Measurements from ENCODE around the gene SHB. TPM values are rescaled to one million over a fixed set of nuclear protein-coding genes. Genes with fewer than 3 reads are reported as not detected.

Gene SHB
- total RNA-seq, 4 donors from 2014 or later: 27.6 to 42.6 (median 34.5) TPM

DNA sequence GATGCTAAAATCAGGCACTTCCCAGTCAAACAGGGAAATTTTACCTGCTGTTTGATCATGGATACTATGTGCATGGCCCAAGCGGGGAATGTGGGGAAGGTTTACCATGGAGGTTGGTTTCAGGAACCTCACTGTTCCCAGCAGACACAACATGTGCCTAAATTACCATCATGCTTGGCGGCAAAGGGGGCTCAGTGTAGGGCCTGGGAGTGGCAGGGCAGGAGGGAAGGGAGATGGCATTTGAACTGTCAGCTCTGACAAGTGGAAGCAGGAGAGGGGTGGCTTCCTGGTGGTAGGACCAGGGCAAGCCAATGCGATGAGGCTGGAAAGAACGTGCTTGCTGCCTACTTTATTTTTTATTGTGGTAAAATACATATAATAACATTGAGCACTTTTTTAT, 93.4 kb downstream of the SHB start:
- intact Hi-C loops (cut with DNase I; ENCODE audit: low total_unique reads): no loop called here
- 96 to 98% methylated on average over 4 of the region's 4 CpGs for WGBS, 2 donors
- DNase-seq (ENCODE audit: low spot score in 2 of 2): no peak
- no peak overlapping the region for H3K4me3 ChIP-seq (ENCODE audit: low read depth, poor library complexity, severe bottlenecking)
- TF ChIP-seq POLR2A (IDR thresholded peaks at IDR 0.05): no peak
- TF ChIP-seq, protein P1, sequence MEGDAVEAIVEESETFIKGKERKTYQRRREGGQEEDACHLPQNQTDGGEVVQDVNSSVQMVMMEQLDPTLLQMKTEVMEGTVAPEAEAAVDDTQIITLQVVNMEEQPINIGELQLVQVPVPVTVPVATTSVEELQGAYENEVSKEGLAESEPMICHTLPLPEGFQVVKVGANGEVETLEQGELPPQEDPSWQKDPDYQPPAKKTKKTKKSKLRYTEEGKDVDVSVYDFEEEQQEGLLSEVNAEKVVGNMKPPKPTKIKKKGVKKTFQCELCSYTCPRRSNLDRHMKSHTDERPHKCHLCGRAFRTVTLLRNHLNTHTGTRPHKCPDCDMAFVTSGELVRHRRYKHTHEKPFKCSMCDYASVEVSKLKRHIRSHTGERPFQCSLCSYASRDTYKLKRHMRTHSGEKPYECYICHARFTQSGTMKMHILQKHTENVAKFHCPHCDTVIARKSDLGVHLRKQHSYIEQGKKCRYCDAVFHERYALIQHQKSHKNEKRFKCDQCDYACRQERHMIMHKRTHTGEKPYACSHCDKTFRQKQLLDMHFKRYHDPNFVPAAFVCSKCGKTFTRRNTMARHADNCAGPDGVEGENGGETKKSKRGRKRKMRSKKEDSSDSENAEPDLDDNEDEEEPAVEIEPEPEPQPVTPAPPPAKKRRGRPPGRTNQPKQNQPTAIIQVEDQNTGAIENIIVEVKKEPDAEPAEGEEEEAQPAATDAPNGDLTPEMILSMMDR (IDR thresholded peaks at IDR 0.05): no peak

DNA sequence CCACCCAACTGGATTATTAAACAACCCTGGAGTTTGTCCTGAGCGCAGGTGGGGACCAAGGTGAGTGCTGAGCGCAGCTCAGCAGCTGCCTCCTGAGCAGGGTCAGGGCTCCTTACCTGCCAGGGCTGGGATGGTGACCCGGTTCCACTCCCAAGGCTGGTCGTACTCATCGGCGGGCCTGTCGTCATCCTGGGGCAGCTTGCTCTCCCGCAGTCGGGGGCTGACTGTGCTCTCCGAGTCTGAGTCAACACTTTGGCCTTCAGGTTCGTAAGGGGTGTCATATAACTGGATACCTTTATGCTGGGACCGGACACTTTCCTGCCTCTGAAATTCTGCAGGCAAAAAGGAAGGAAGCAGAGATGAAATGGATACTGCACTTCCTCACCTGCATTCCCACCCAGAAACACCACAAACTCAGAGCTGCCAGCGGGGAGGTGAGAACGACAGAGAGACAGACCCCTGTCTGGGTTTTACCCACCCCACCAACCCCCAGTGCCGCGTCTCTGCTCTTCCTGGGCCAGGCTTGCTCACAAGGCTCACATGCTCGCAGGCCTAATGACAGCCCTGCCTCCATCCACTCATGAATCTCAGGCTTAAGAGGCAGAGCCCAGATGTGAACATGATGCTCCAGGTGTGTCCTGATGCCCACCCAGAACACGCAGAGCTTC, 94.4 kb downstream of the SHB start:
- WGBS, 2 donors: 89 to 90% methylated on average over 18 of the region's 18 CpGs
- TF ChIP-seq, protein P1 (IDR thresholded peaks at IDR 0.05): no peak
- no peak for TF ChIP-seq POLR2A (IDR thresholded peaks at IDR 0.05)
- intact Hi-C loops (cut with DNase I; ENCODE audit: low total_unique reads): no loop called here
- no peak overlapping the region for H3K4me3 ChIP-seq (ENCODE audit: low read depth, poor library complexity, severe bottlenecking)
- no peak for DNase-seq (ENCODE audit: low spot score in 2 of 2)

DNA sequence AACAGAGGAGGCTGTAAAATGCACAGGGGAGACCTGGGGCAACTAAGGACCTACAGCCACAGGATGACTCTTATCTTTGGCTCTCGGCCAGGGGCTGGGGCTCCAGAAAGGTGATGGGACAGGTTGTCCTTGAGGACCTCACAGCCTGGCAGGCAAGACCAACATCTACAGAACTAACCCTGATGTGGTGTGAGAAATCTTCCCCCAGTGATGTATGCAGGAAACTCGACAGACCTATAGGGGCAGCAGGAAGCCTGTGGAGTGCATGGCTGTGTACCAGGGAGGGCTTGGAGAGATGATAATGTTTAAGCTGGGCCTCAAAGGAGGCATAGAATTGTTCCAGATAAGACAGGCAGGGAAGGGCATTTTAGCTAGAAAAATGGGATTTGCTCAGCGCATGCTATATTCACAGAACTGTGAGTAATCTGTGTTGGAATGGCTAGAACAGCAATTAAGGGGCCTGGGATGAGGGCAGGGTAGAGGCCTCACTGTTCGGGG, 96.6 kb downstream of the SHB start:
- DNase-seq (ENCODE audit: low spot score in 2 of 2): no peak
- no peak overlapping the region for H3K4me3 ChIP-seq (ENCODE audit: low read depth, poor library complexity, severe bottlenecking)
- no peak for TF ChIP-seq POLR2A (IDR thresholded peaks at IDR 0.05)
- TF ChIP-seq, protein P1 (IDR thresholded peaks at IDR 0.05): no peak
- intact Hi-C loops (cut with DNase I; ENCODE audit: low total_unique reads): no loop called here
- 77 to 78% methylated on average over 4 of the region's 4 CpGs for WGBS, 2 donors

DNA sequence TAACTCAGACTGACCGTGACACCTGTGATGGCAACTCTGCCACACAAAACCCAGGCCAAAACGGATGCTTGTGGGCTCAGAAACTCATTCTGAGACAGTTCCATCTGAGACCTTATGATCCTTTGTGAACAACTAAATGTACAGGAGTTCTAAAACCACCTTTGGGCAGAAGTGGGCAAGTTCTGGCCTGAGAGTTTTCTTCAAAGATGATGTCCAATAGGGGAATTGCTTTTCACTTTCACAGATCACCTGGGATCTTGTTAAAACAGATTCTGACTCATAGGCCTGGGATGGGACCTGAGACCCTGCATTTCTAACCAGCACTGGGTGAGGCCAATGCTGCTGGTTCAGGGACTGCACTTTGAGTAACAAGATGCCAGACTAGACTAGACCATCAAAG, 97.3 kb downstream of the SHB start:
- 84 to 93% methylated on average over 2 of the region's 2 CpGs for WGBS, 2 donors
- no peak overlapping the region for H3K4me3 ChIP-seq (ENCODE audit: low read depth, poor library complexity, severe bottlenecking)
- TF ChIP-seq, protein P1 (IDR thresholded peaks at IDR 0.05): no peak
- TF ChIP-seq POLR2A (IDR thresholded peaks at IDR 0.05): no peak
- DNase-seq (ENCODE audit: low spot score in 2 of 2): no peak
- intact Hi-C loops (cut with DNase I; ENCODE audit: low total_unique reads): no loop called here

DNA sequence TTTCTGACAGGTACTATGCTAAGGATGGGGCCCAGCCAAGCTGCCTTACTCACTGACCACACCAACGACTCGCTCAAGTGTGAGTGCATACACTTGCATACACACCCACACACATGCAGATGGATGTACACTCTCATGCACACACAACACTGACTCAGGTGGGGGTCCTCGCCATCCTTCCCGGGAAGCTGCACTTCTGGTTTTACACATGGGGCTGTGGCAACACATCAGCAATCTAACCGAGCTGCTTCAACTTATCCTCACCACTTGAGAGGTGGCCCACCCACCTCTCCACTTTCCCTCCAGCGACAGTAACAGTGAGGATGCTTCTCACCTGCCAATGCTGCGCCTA, 97.9 kb downstream of the SHB start:
- DNase-seq (ENCODE audit: low spot score in 2 of 2): no peak
- no peak for TF ChIP-seq POLR2A (IDR thresholded peaks at IDR 0.05)
- TF ChIP-seq, protein P1 (IDR thresholded peaks at IDR 0.05): no peak
- intact Hi-C loops (cut with DNase I; ENCODE audit: low total_unique reads): no loop called here
- no peak overlapping the region for H3K4me3 ChIP-seq (ENCODE audit: low read depth, poor library complexity, severe bottlenecking)
- WGBS, 2 donors: 79 to 87% methylated on average over 7 of the region's 7 CpGs

Measured in lower leg skin (tissue), 4 donors.